Activated gamma-delta T cell treated with Interleukin-2 at 50 U/mL for 16 hours (primary cell): Measurements from ENCODE around the gene TIGAR.

Experiments
- DNase-seq: peaks from one replicate; pipeline ENCODE4 v3.0.0-alpha.2; 2020

TIGAR gene

DNA sequence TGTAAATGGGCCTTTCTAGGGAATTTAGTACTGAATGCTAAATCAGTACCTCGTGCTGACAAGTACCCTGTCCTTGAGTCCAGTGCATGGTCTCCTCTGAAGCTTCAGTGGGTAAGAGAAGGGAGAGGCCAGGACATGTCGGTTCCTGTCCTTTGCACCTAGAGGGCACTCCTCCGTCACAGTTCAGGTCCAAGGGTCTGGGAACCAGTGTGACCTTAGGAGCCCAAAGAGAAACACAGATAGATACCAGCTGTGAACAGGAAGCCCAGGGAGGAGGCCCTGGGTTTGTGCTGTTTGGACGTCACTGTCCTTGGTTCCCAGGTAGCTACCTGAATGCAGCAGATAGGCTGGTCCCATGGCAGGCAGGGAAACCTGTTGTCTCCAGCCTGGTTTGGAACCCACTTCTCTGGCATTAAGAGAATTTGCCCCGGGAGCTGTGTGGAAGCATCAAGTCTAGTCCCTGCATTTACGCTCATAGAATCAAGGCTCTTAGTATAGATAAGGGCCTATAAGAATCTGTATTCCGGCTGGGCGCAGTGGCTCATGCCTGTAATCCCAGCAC is 62.4 kb downstream of the TIGAR start:
- no peak for DNase-seq

DNA sequence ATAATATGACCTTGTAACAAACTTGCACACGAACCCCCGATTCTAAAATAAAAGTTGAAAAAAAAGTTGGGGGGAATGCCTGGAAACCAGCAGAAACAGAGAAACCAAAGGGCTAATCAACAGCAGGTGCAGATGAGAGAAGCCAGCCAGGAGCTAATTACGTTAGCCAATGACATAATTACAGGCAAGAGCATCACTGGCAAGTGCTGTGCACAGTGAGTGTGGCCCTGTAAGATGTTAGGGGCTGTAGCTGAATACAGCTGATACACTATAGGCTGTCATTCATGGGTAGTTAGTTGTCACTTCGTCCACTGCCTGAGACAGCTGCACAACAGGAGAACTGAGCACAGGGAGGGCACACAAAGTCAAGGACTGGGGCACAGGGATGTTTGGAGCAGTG is 65.8 kb downstream of the TIGAR start:
- DNase-seq: no peak

DNA sequence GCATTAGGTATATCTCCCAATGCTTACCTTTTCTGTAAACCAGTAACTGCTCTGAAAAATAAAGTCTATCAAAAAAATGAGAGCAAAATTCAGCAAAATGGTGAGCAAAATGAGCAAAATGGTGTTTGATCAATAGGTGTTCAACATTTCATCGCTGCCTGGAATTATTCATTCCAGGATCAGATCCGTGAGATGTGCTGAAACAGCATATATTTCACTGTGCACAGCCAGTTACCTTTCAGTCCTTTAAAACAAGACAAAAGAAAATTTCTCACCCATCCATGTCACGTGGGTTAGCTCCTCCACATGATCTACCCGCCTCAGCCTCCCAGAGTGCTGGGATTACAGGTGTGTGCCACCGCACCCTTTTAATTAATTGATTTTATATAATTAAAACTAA is 66.6 kb downstream of the TIGAR start:
- DNase-seq: no peak

DNA sequence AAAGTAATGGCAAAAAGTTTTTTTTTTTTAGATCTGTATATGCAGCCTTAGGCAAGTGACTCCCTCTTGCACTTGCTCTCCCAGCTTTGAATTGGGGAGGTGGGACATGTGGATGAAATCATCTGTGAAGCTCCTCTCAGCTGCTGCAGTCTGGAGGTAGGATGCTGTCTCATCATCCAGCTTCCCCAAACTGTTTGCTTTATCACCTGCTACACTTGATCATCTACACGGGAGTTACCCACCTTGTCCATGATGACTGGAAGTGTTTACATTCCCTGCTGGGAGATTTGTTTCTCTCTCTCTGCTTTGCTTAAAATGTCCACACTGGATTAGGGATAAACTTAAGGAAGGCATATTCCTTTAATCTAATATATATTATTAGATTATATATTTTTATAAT is 67.0 kb downstream of the TIGAR start:
- no peak for DNase-seq

DNA sequence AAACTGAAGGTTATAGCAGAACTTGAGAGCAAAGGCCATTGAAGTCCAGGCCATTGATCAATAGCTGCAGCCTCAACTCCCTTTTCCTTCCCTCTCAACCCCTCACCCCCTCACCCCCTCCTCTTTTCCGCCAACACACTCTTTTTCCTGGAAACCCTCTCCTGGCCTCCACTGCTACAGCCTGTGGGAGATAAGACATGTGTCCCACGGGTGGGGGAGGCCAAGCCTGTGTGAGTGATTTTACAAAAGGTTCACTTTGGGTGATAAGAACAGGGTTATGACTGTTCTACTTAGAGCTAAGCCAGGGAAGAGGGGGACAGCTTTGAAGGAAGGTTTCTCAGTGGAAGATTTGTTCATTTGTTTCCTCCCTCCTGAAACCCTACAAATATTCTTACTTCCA is 67.6 kb downstream of the TIGAR start:
- no peak for DNase-seq

DNA sequence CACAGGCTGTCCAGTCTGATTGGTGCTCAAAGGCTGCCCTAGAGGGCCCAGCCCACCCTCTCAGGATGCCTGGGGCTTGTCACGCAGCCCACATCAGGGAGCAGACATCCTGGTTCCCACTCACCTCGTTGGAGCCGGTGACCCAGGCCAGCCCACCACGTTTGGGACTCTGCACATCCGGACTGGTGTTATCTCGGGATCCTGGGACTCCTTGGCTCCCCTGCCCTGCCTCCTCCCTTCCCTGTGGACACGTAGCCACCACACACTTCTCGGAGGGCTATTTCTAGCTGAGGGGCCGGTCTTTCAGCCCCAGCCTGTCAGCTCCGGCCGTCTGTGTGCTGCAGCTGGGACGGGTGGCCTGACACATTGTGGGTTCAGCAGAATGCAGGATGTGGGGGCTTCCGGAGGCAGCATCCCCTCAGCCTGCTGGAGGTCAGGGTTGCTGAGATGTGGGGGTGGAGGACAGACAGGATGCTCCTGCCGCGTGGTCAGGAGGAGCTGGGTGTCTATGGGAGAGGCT is 71.3 kb downstream of the TIGAR start:
- no peak for DNase-seq

DNA sequence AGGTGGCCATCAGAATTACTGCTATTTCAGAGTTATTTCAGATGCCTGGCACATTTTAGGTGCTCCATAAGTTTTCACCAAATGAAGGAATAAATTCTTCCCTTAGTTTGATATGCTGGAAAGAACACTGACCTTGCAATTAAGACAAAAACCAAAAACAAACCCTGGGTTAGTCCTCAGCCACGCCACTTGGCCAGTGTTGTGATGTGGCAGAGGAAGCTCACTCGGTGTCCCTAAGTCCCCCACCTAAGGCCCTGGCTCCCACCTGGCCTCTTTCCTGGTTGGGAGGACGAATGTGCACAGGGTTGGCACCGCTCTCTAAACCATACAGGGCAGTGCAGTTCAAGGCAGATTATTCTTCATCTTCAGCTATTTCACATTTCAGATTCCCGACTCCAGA is 72.2 kb downstream of the TIGAR start:
- DNase-seq: no peak

DNA sequence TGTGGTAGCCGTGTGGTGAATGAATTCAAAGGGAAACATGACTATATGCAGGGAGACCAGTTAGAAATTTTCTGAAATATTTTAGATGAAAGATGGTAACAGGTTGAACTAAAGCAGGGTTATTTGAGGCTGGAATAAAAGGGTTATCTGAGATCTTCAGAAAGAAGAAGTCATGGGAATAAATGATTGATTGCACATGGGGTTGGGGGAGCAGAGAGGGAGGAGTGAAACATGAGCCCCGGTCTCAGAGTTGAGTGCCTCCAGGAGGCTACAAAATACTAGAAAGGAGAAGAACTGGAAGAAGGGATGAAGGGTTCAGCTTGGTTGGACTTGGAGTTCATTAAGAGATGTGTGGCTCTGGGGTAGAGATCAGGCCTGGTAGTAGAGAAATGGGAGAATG is 74.8 kb downstream of the TIGAR start:
- no peak for DNase-seq

DNA sequence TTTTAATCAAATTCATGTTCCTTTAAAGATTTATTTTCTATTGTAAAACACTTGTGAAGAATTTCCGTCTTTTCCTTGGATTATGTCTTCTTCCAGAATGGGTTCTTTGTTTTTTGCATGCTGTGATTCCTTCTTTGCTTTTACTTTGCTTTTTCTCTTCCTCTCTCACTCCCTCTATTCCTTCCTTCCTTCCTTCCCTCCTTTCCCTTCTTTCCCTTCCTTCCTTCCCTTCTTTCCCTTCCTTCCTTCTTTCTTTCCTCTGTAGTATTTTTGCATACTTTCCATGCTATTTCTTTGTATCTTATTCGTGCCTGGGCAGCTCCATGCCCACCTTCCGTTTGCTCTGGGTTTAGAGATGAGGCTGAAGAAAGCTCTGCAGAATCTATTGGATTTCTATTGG is 80.1 kb downstream of the TIGAR start:
- no peak for DNase-seq

DNA sequence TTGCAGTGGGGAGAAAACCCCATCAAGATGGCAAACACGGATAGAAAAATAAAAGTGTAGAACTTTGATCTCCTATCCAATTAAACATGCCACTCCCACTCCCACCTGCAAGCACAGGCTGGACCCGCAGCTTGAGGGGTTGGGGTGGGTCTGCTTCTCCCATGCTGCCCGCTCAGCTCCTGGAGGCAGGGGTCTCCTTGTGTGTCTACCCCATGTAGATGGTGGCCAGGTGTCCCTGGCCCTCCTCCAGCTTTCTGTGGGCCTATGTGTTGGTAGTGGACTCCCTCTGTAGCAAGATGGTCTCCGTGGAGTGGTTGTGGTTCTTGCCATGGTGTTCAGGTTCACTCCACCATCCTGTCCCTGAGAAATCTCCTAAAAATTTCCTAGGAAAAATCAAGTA is 82.0 kb downstream of the TIGAR start:
- no peak for DNase-seq
